Measurements from ENCODE around the gene CDK2AP2. TPM values are rescaled to one million over a fixed set of nuclear protein-coding genes. Genes with fewer than 3 reads are reported as not detected.

CDK2AP2 gene
- total and polyA plus RNA-seq, 9 of the 15 experiments (the other 6 are each of a cell fraction or from before 2014, with no cell fraction given): 4.4 to 47.4 (median 21.7) TPM

DNA sequence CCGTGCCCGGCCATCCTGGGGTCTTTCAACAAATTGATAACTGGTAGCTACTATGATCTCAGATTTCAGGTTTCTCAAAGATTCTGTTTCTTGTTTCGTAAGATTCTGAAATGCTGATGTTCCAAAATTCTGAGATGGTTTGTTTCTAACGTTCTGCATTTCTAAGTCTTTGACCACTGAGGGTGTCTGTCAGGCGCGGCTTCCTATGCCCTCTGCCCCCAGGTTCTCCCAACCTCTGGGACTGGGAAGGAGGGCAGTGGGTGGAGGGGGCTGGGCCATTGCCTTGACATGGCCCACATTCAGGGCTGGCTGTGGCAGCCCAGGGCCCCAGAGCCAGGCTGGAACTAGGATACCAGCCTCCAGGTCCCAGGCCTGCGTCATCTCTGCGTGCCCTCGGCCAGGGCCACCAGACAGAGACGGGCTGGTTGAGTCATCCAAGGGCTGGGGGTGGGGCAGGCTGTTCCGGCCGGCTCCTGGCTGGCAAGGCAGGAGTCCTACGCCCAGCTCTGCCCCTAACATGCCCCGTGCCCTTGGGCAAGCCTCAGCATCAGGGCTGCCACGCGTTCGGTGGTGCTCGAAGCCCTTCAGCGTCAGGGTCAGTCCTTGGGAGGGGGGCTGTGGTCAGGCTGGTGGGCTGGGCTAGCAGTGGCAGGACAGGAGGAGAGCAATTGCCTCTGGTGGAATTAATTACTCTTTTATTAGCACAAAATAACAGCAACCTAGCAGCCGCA is 44.1 kb downstream of the CDK2AP2 start (continued):
- TF ChIP-seq SNRNP70 (optimal IDR thresholded peaks at IDR 0.05; ENCODE audit: low read depth, low read length) (no peak), ZNF695 (CRISPR knock-in tag; IDR thresholded peaks at IDR 0.05) (no peak), FOXK2 (conservative IDR thresholded peaks at IDR 0.05 in 1 of 2, IDR thresholded peaks at IDR 0.05 in 1 of 2; ENCODE audit: low read depth in 2 of 2) (0 out of 4 replicates have a peak, but pooled peaks of 1 of the 2 experiments have one; percentile 9), ZNF174 (CRISPR knock-in tag; IDR thresholded peaks at IDR 0.05) (no peak), SMARCA5 (IDR thresholded peaks at IDR 0.05) (no peak), PRPF4 (IDR thresholded peaks at IDR 0.05; ENCODE audit: insufficient read depth, low read depth, low read length, poor library complexity, severe bottlenecking) (no peak), NFRKB (IDR thresholded peaks at IDR 0.05; ENCODE audit: low read depth) (peak; percentile 76; the same call in 1 of the 2 replicates), NR4A1 (CRISPR knock-in tag; IDR thresholded peaks at IDR 0.05) (no peak), NR4A1 (tag; IDR thresholded peaks at IDR 0.05) (peak; percentile 86), MBD2 (IDR thresholded peaks at IDR 0.05; ENCODE audit: borderline replicate concordance, low read depth) (peak; percentile 53; the same call in 1 of the 2 replicates), SPI1 (IDR thresholded peaks at IDR 0.05; ENCODE audit: borderline replicate concordance, low read depth, low read length) (no peak), ARNT (IDR thresholded peaks at IDR 0.05) (no peak), SMAD1 (IDR thresholded peaks at IDR 0.05; ENCODE audit: low read depth, low read length, partially characterized antibody) (no peak), BRF1 (IDR thresholded peaks at IDR 0.05; ENCODE audit: borderline replicate concordance, extremely low read depth, insufficient read length) (no peak), CBX2 (IDR thresholded peaks at IDR 0.05; ENCODE audit: insufficient read depth, low read length, poor library complexity, severe bottlenecking) (no peak), BRD9 (IDR thresholded peaks at IDR 0.05; ENCODE audit: low read depth, partially characterized antibody) (no peak), POLR2G (IDR thresholded peaks at IDR 0.05; ENCODE audit: low read depth, low read length) (peak; percentile 88), EGR1 (conservative IDR thresholded peaks at IDR 0.05) (no peak), RNF2 (IDR thresholded peaks at IDR 0.05) (peak; percentile 56; the same call in 1 of the 2 replicates), CHD4 (IDR thresholded peaks at IDR 0.05; ENCODE audit: insufficient read depth, insufficient replicate concordance, low read depth, low read length, poor library complexity, severe bottlenecking) (no peak), DMBX1 (CRISPR knock-in tag; IDR thresholded peaks at IDR 0.05; ENCODE audit: borderline replicate concordance) (peak; percentile 59)
- TF ChIP-seq, protein P1, sequence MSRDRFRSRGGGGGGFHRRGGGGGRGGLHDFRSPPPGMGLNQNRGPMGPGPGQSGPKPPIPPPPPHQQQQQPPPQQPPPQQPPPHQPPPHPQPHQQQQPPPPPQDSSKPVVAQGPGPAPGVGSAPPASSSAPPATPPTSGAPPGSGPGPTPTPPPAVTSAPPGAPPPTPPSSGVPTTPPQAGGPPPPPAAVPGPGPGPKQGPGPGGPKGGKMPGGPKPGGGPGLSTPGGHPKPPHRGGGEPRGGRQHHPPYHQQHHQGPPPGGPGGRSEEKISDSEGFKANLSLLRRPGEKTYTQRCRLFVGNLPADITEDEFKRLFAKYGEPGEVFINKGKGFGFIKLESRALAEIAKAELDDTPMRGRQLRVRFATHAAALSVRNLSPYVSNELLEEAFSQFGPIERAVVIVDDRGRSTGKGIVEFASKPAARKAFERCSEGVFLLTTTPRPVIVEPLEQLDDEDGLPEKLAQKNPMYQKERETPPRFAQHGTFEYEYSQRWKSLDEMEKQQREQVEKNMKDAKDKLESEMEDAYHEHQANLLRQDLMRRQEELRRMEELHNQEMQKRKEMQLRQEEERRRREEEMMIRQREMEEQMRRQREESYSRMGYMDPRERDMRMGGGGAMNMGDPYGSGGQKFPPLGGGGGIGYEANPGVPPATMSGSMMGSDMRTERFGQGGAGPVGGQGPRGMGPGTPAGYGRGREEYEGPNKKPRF (IDR thresholded peaks at IDR 0.05; ENCODE audit: low read depth, low read length): no peak
- TF ChIP-seq, protein P2, sequence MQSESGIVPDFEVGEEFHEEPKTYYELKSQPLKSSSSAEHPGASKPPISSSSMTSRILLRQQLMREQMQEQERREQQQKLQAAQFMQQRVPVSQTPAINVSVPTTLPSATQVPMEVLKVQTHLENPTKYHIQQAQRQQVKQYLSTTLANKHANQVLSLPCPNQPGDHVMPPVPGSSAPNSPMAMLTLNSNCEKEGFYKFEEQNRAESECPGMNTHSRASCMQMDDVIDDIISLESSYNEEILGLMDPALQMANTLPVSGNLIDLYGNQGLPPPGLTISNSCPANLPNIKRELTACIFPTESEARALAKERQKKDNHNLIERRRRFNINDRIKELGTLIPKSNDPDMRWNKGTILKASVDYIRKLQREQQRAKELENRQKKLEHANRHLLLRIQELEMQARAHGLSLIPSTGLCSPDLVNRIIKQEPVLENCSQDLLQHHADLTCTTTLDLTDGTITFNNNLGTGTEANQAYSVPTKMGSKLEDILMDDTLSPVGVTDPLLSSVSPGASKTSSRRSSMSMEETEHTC (IDR thresholded peaks at IDR 0.05): no peak
- TF ChIP-seq, protein P3, sequence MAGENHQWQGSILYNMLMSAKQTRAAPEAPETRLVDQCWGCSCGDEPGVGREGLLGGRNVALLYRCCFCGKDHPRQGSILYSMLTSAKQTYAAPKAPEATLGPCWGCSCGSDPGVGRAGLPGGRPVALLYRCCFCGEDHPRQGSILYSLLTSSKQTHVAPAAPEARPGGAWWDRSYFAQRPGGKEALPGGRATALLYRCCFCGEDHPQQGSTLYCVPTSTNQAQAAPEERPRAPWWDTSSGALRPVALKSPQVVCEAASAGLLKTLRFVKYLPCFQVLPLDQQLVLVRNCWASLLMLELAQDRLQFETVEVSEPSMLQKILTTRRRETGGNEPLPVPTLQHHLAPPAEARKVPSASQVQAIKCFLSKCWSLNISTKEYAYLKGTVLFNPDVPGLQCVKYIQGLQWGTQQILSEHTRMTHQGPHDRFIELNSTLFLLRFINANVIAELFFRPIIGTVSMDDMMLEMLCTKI (IDR thresholded peaks at IDR 0.05; ENCODE audit: partially characterized antibody): no peak
